Lower leg skin (tissue), 3 donors: ENCODE results near the gene ZNF667.

Experiments
- POLR2A ChIP-seq, 2 donors: fragments of 450-650 bp; IDR thresholded peaks; one replicate each; pipeline ENCODE4 v1.6.1; 2016 to 2017; ENCODE audit warnings: antibody characterized with exemption in 2 of 2, mild to moderate bottlenecking in 1 of 2, moderate library complexity in 1 of 2
- TF ChIP-seq, protein P1 (sequence below), 3 donors: fragments of 450-650 bp; IDR thresholded peaks; one replicate each; pipeline ENCODE4 v1.5.1; 2016; ENCODE audit warnings: antibody characterized with exemption in 3 of 3, mild to moderate bottlenecking in 3 of 3, moderate library complexity in 2 of 3

DNA sequence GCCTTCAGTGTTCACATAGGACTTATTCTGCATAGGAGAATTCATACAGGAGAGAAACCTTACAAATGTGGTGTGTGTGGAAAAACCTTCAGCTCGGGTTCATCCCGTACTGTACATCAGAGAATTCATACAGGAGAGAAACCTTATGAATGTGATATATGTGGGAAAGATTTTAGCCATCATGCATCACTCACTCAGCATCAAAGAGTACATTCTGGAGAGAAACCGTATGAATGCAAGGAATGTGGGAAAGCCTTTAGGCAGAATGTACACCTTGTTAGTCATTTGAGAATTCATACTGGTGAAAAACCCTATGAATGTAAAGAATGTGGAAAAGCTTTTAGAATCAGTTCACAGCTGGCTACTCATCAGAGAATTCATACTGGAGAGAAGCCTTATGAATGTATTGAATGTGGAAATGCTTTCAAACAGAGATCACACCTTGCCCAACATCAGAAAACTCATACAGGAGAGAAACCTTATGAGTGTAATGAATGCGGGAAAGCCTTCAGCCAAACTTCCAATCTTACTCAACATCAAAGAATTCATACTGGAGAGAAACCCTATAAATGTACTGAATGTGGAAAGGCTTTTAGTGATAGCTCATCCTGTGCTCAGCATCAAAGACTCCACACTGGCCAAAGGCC, 48.2 kb upstream of the ZNF667 start:
- TF ChIP-seq POLR2A (IDR thresholded peaks at IDR 0.05): no peak
- TF ChIP-seq, protein P1, sequence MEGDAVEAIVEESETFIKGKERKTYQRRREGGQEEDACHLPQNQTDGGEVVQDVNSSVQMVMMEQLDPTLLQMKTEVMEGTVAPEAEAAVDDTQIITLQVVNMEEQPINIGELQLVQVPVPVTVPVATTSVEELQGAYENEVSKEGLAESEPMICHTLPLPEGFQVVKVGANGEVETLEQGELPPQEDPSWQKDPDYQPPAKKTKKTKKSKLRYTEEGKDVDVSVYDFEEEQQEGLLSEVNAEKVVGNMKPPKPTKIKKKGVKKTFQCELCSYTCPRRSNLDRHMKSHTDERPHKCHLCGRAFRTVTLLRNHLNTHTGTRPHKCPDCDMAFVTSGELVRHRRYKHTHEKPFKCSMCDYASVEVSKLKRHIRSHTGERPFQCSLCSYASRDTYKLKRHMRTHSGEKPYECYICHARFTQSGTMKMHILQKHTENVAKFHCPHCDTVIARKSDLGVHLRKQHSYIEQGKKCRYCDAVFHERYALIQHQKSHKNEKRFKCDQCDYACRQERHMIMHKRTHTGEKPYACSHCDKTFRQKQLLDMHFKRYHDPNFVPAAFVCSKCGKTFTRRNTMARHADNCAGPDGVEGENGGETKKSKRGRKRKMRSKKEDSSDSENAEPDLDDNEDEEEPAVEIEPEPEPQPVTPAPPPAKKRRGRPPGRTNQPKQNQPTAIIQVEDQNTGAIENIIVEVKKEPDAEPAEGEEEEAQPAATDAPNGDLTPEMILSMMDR (IDR thresholded peaks at IDR 0.05): no peak
